Measurements from ENCODE around the gene GPR158.
"Not testable (repeated sequence)": the region's sequence is repeated elsewhere in the genome, so short reads cannot be mapped to it uniquely, and the experiment has no call there.

GPR158 gene, protein sequence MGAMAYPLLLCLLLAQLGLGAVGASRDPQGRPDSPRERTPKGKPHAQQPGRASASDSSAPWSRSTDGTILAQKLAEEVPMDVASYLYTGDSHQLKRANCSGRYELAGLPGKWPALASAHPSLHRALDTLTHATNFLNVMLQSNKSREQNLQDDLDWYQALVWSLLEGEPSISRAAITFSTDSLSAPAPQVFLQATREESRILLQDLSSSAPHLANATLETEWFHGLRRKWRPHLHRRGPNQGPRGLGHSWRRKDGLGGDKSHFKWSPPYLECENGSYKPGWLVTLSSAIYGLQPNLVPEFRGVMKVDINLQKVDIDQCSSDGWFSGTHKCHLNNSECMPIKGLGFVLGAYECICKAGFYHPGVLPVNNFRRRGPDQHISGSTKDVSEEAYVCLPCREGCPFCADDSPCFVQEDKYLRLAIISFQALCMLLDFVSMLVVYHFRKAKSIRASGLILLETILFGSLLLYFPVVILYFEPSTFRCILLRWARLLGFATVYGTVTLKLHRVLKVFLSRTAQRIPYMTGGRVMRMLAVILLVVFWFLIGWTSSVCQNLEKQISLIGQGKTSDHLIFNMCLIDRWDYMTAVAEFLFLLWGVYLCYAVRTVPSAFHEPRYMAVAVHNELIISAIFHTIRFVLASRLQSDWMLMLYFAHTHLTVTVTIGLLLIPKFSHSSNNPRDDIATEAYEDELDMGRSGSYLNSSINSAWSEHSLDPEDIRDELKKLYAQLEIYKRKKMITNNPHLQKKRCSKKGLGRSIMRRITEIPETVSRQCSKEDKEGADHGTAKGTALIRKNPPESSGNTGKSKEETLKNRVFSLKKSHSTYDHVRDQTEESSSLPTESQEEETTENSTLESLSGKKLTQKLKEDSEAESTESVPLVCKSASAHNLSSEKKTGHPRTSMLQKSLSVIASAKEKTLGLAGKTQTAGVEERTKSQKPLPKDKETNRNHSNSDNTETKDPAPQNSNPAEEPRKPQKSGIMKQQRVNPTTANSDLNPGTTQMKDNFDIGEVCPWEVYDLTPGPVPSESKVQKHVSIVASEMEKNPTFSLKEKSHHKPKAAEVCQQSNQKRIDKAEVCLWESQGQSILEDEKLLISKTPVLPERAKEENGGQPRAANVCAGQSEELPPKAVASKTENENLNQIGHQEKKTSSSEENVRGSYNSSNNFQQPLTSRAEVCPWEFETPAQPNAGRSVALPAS (N-terminal part only)

DNA sequence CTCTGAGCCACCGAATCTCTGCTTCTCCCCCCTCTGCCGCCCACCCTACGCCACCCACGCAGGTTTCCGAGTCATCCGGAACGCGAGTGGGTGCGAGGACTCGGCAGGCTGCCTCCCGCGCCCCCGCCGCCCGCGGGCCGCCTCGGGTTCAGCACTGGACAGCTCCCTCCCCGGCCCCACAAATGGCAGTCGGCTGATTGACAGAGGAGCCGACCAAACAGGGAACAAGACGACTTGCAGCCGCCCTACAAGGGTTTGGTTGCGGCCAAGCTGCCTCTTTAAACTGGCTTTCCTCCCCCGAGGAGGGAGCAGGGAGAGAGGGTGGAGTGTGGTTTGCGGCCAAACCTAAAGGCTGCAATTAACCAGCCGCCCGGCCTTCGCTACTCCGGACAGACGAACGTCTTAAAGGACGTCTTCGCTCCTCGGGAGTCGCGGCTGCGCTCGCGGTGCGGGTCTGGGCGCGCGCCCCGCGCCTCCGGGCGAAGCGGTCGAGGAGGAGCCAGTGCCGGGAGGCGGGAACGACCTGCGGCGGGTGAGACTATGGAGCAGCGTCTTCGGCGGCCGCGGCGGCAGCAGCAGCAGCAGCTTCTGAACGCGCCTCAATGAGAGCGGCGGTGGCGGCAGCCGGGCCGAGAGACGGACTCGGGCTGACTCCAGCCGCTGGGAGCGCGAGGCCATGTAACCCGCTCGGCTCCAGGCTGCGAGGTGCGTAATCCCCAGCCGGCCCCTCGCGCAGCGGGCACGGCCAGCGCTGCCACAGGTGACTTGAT is at the start of gene GPR158:
Gene GPR158 (plus strand): TSS at position 541 of the 770 bp plus-strand sequence. CDS start 420 bp downstream, outside the sequence.
- Mint-ChIP-seq H3K9me3 (peaks cover 4% of the 10 kb centered on the region), H3K4me1 (no peaks in the 10 kb centered on the region), H3K36me3 (no peaks in the 10 kb centered on the region), H3K27ac (no peak within 1 kb of the TSS), H3K4me3 (peak within 1 kb of the TSS; percentile 9)
- DNase-seq (ENCODE audit: low spot score in 2 of 2) = peak in 1 of 2 donors; percentile 63
- ATAC-seq = peak; percentile 47

DNA sequence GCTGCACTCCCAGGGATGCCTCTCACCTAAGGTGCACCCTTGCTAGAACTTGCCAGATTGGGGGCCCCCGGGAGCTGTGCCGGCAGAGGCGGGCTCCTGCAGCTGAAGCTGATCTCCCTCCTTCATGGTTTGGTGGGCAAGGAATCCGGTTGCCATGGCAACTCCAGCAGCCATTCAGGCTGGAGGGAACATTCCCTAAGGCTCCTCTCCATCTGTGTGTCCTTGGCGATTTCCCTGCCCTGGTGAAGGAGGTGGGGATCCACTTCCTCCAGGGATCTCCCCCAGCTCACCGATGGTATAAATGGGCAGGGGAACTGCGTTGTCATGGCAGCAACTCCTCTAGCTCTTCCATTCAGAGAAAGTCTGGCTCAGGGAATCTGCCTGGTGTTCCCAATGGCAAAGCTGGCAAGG is 49.6 kb upstream of the GPR158 start:
- Mint-ChIP-seq H3K36me3 (no peaks in the 10 kb centered on the region), H3K9me3 (no peaks in the 10 kb centered on the region), H3K27ac (no peak overlapping the region), H3K4me3 (no peak overlapping the region), H3K4me1 (no peaks in the 10 kb centered on the region)
- no peak for DNase-seq (ENCODE audit: low spot score in 2 of 2)
- ATAC-seq = no peak

DNA sequence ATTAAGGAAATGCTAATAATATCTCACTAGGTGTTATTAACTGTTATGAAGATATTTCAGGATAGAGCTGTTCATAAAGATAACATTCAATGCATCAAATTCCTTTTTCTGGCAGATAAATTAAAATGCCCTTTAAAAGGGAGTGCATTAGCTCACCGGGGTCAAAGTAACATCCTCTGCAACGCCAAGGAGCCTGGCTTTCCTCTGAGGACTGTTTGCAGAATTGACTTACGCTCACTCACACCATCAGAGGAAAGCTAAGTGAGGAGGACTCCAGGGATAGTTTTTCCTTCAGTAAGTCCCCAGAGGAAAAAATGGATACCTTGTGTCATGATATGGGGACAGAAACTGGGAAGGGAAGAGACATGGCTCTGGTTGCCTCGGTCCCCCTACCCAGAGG is 45.2 kb upstream of the GPR158 start:
- peaks cover 8% of the 10 kb centered on the region for H3K9me3 Mint-ChIP-seq

DNA sequence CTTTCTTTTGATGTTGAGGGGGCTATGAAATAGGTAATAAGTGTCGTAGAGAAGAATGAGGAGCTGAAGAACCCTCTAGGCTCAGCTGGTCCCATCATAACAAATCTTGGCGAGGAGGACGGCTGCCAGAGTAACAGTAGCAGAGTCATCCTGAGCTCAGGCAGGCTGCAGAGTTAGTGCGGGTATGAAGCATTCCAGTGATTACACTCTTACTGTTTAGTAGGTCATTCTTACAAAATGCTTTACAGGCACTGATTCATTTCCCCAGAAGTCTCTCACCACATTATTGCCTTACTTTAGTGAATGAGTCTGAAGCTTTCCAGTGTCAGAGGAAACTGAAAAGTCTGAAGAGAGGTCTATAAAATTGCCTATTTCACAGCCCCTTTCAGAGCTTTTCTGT is 43.9 kb upstream of the GPR158 start:
- H3K36me3 Mint-ChIP-seq = no peaks in the 10 kb centered on the region
- no peaks in the 10 kb centered on the region for H3K4me1 Mint-ChIP-seq
- H3K9me3 Mint-ChIP-seq = peaks cover 8% of the 10 kb centered on the region
- no peak overlapping the region for H3K4me3 Mint-ChIP-seq
- no peak for ATAC-seq
- no peak overlapping the region for H3K27ac Mint-ChIP-seq
- DNase-seq (ENCODE audit: low spot score in 2 of 2) = no peak

More for the DNA sequence above, 45.2 kb upstream of the GPR158 start:
- no peak overlapping the region for H3K27ac Mint-ChIP-seq
- H3K4me3 Mint-ChIP-seq = no peak overlapping the region
- H3K4me1 Mint-ChIP-seq = no peaks in the 10 kb centered on the region
- ATAC-seq = no peak
- H3K36me3 Mint-ChIP-seq = no peaks in the 10 kb centered on the region
- DNase-seq (ENCODE audit: low spot score in 2 of 2) = no peak

DNA sequence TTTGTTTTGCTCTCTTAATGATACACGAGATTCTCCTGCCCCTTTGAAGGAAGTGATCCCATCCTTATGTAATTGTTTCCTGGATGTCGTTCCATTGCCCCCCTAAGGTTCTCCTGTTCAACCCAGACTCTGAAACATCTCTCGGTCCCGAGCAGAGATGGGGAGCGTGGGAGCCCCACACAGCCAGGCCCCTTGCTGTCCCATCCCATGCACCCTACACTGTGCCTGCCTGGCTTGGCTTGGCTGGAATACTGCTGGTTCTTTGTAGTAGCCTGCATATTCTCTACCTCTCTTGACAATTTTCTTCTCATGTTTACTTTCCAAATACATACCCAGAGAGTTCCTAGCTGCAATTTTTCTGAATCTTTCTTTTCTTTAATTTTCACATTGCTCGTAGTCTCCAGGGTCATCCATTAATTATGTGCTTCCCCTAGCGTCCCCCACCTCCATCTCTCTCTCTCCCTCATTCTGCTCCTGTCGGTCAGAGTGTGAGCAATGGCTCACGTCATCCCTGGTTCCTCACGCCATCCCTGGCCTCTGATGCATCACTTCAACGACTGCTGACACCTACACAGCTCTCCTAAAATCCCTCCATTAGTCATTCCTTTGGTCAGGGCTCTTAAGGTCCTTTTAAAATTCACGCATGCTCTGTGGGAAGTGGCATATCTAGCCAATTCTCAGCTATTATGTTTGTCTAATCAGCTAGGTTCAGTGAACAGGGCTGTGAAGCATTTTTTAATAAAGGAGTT is 32.5 kb upstream of the GPR158 start:
- Mint-ChIP-seq H3K4me3 (no peak overlapping the region), H3K4me1 (no peaks in the 10 kb centered on the region), H3K9me3 (no peaks in the 10 kb centered on the region), H3K27ac (no peak overlapping the region), H3K36me3 (no peaks in the 10 kb centered on the region)
- DNase-seq (ENCODE audit: low spot score in 2 of 2) (no peak), ATAC-seq (no peak)

DNA sequence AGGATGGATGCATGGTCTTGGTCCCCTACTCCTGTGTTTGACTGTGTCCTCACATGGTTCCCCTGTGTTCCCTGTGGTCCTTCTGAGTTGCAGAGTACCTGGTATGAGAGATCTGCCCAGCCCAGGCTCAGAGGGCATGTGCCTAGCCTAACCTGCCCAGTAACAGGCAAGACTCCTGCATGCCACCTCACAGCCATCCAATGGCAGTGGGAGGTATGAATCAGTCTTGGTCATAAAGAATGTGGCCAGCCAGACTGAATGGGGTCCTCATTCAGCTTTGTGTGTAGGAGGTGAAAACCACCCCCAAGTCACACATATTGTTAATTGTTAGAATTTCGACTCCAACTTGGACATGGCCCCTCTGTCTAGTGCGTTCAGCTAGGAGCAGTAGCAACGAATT is 17.2 kb upstream of the GPR158 start:
- H3K27ac Mint-ChIP-seq = no peak overlapping the region
- ATAC-seq = peak; percentile 50
- H3K4me3 Mint-ChIP-seq = no peak overlapping the region

DNA sequence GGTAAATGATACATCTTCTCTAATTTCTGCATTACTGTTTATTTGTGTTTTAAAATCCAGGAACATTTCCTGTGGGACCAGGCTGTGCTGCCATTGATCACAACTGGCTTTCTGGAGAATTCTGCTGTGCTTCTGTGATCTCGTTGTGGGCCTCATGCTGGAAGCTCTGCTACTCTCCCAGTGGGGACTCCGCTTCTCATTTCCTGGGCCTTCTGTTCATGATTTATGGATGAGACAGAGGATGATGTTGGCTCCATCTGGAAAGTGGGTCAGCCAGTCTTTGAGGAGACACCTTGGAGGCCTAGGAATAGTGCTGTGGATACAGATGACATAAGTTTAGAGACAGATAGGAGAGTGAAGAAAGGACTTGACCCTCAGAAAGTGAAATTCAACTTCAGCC is 15.2 kb upstream of the GPR158 start:
- no peaks in the 10 kb centered on the region for H3K36me3 Mint-ChIP-seq
- ATAC-seq = no peak
- no peak overlapping the region for H3K4me3 Mint-ChIP-seq

More for the DNA sequence above, 17.2 kb upstream of the GPR158 start:
- Mint-ChIP-seq H3K4me1 (no peaks in the 10 kb centered on the region), H3K9me3 (peaks cover 6% of the 10 kb centered on the region), H3K36me3 (no peaks in the 10 kb centered on the region)
- no peak for DNase-seq (ENCODE audit: low spot score in 2 of 2)

DNA sequence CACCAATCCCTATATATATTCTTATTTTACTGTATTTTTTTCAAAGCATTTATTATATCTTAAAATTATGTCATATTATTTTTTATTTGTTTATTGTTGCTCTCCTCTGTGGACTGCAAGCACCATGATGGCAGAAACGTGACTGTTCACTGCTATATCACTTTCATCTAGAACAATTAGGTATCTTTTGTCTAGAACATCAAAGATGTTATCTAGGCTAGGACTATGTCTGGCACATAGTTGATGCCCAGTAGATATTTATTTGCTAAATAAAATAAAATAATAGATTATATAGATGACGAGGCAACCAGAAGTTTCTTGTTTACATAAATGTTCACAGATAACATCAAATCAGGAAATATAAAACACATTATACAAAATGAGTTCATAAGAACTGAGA is 12.4 kb upstream of the GPR158 start:
- H3K4me3 Mint-ChIP-seq = no peak overlapping the region
- no peaks in the 10 kb centered on the region for H3K4me1 Mint-ChIP-seq
- no peaks in the 10 kb centered on the region for H3K36me3 Mint-ChIP-seq
- H3K9me3 Mint-ChIP-seq = peaks cover 3% of the 10 kb centered on the region
- no peak overlapping the region for H3K27ac Mint-ChIP-seq
- DNase-seq (ENCODE audit: low spot score in 2 of 2) (no peak), ATAC-seq (no peak)

More for the DNA sequence above, 15.2 kb upstream of the GPR158 start:
- Mint-ChIP-seq H3K9me3 (peaks cover 3% of the 10 kb centered on the region), H3K27ac (no peak overlapping the region), H3K4me1 (no peaks in the 10 kb centered on the region)
- DNase-seq (ENCODE audit: low spot score in 2 of 2) = no peak

DNA sequence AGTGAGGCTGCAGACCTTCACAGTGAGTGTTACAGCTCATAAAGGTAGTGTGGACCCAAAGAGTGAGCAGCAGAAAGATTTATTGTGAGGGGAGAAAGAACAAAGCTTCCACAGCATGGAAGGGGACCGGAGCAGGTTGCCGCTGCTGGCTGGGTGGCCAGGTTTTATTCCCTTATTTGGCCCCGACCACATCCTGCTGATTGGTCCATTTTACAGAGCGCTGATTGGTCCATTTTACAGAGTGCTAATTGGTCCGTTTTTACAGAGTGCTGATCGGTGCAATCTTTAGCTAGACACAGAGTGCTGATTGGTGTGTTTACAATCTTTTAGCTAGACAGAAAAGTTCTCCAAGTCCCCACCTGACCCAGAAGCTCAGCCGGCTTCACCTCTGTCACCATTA is 11.3 kb upstream of the GPR158 start:
- ATAC-seq; H3K27ac Mint-ChIP-seq; H3K4me3 Mint-ChIP-seq; H3K36me3 Mint-ChIP-seq; H3K9me3 Mint-ChIP-seq; DNase-seq (ENCODE audit: low spot score in 2 of 2); H3K4me1 Mint-ChIP-seq: not testable (repeated sequence)

DNA sequence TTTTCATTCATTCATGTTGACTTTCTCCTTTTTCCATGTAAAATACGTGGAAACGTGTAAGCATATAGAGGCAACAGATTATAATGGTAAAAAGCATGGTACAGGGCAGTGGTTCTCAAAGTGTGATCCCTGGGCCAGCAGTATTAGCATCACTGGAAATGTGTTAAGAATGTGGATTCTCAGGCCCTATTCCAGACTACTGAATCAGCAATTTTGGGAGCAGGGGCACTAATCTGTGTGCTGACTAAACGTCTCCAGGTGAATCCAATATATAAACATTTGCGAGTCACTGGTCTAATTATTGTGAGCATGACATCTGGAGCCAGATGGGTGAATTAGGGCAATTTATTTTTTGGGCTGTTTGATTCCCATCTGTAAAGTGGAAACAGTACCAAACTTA is 5.1 kb upstream of the GPR158 start:
- DNase-seq (ENCODE audit: low spot score in 2 of 2) (no peak), ATAC-seq (no peak)
- Mint-ChIP-seq H3K4me1 (no peaks in the 10 kb centered on the region), H3K36me3 (no peaks in the 10 kb centered on the region), H3K4me3 (no peak overlapping the region), H3K9me3 (peaks cover 4% of the 10 kb centered on the region), H3K27ac (no peak overlapping the region)

DNA sequence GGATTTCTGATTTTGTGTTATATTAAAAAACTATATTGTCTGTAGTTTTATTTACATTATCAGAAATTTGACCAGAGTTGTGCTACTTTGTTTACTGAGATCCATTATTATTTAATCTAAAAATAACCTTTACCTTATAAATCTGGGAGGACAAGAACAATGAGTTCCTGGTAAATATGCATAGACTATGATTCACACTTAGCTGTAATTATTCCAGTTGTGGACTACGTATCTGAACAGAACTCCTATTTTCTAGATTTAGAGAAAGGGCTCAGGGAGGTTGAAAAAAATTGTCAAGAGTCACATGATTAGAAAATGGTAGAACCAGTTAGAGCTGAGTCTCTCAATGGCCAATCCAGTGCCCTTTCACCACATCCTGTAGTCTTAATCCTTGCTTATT is 4.2 kb upstream of the GPR158 start:
- no peaks in the 10 kb centered on the region for H3K36me3 Mint-ChIP-seq
- no peak overlapping the region for H3K4me3 Mint-ChIP-seq
- DNase-seq (ENCODE audit: low spot score in 2 of 2) (no peak), ATAC-seq (no peak)
- no peak overlapping the region for H3K27ac Mint-ChIP-seq
- H3K4me1 Mint-ChIP-seq = no peaks in the 10 kb centered on the region
- H3K9me3 Mint-ChIP-seq = peaks cover 4% of the 10 kb centered on the region

DNA sequence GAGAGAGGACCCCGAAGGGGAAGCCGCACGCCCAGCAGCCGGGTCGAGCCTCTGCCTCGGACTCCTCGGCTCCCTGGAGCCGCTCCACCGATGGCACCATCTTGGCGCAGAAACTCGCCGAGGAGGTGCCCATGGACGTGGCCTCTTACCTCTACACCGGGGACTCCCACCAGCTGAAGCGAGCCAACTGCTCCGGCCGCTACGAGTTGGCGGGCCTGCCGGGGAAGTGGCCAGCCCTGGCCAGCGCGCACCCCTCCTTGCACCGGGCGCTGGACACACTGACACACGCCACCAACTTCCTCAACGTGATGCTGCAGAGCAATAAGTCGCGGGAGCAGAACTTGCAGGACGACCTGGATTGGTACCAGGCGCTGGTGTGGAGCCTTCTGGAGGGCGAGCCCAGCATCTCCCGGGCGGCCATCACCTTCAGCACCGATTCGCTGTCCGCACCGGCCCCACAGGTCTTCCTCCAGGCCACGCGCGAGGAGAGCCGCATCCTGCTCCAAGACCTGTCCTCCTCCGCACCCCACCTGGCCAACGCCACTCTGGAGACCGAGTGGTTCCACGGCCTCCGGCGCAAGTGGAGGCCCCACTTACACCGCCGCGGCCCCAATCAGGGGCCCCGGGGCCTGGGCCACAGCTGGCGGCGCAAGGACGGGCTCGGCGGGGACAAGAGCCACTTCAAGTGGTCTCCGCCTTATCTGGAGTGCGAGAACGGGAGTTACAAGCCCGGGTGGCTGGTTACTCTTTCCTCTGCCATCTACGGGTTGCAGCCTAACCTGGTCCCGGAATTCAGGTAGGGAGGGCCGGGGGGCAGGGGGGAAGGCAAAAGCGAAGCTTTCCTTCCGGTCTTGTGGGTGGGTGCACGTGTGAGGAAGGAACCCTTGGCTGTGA is 973 bp downstream of the GPR158 start:
- peaks cover 4% of the 10 kb centered on the region for H3K9me3 Mint-ChIP-seq
- ATAC-seq = no peak
- no peak overlapping the region for H3K4me3 Mint-ChIP-seq
- no peak for DNase-seq (ENCODE audit: low spot score in 2 of 2)
- no peaks in the 10 kb centered on the region for H3K36me3 Mint-ChIP-seq
- no peak overlapping the region for H3K27ac Mint-ChIP-seq
- no peaks in the 10 kb centered on the region for H3K4me1 Mint-ChIP-seq

DNA sequence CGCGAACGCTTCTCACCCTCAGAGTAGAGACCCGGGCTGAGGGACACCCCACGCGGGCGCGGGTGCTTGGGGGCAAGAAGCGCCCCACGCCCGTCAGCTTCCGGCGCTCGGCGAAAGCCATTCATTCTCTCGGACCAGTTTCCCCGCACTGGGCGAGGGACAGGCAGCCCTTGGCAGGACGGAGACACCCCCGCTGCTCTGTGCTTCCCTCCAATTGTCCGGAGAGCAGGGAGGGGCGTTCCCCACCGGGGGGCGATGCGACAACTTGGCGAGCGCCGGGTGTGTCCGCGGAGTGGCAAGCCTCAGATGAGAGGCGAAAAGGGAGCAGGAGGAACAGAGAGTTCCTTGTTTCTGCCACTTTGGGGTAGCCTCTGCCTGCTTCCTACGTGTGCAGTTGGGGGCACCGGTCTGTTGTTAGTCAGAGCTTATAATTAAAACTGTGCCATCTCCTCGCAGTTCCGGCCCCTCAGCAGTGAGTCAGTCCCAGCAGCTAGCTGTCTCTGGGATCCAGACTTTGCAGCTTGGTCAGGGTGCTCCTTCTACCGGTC is 1.7 kb downstream of the GPR158 start:
- H3K27ac Mint-ChIP-seq = no peak overlapping the region
- ATAC-seq = peak; percentile 20
- peaks cover 4% of the 10 kb centered on the region for H3K9me3 Mint-ChIP-seq
- no peaks in the 10 kb centered on the region for H3K4me1 Mint-ChIP-seq
- H3K4me3 Mint-ChIP-seq = no peak overlapping the region
- H3K36me3 Mint-ChIP-seq = no peaks in the 10 kb centered on the region
- DNase-seq (ENCODE audit: low spot score in 2 of 2) = no peak

Measured in stimulated activated effector memory CD8-positive, alpha-beta T cell treated with anti-CD3 and anti-CD28 coated beads, Interleukin-12 subunit alpha, Interleukin-12 subunit beta, amount 100 ng/mL, for 72 hours (primary cell).